Stimulated activated CD4-positive, alpha-beta T cell treated with anti-CD3 and anti-CD28 coated beads, TNF-alpha, amount 100 ng/mL, for 48 hours (primary cell): Measurements from ENCODE around the gene CDH13.

Experiments
- DNase-seq, 3 donors: peaks; one replicate each; pipeline ENCODE4 v3.0.0-alpha.2; 2020; ENCODE audit warnings: low read depth in 3 of 3

Gene CDH13

GRCh38 chr16:83714286-83714685 is 1087.5 kb downstream of the CDH13 start:
- no peak for DNase-seq

- no peak for DNase-seq
Measured at GRCh38 chr16:83715217-83715920, 1088.6 kb downstream of the CDH13 start.

GRCh38 chr16:83717308-83717707 is 1090.5 kb downstream of the CDH13 start:
- no peak for DNase-seq

GRCh38 chr16:83717814-83718213 is 1091.0 kb downstream of the CDH13 start:
- DNase-seq, result no peak

- DNase-seq, result no peak
Measured at GRCh38 chr16:83720213-83720612, 1093.4 kb downstream of the CDH13 start.

- no peak for DNase-seq
Measured at GRCh38 chr16:83720981-83721380, 1094.2 kb downstream of the CDH13 start.

- DNase-seq, result no peak
Measured at GRCh38 chr16:83721676-83722075, 1094.9 kb downstream of the CDH13 start.

- no peak for DNase-seq
Measured at GRCh38 chr16:83722456-83723183, 1095.9 kb downstream of the CDH13 start.

- DNase-seq, result no peak
Measured at GRCh38 chr16:83723244-83723643, 1096.5 kb downstream of the CDH13 start.

- no peak for DNase-seq
Measured at GRCh38 chr16:83723901-83724300, 1097.1 kb downstream of the CDH13 start.

- DNase-seq, result no peak
Measured at GRCh38 chr16:83724585-83724984, 1097.8 kb downstream of the CDH13 start.

- no peak for DNase-seq
Measured at GRCh38 chr16:83725313-83725712, 1098.5 kb downstream of the CDH13 start.

- no peak for DNase-seq
Measured at GRCh38 chr16:83727018-83727417, 1100.2 kb downstream of the CDH13 start.

- DNase-seq, result no peak
Measured at GRCh38 chr16:83727751-83728352, 1101.1 kb downstream of the CDH13 start.

GRCh38 chr16:83728492-83728891 is 1101.7 kb downstream of the CDH13 start:
- DNase-seq, result no peak

- no peak for DNase-seq
Measured at GRCh38 chr16:83730812-83731211, 1104.0 kb downstream of the CDH13 start.

- DNase-seq, result no peak
Measured at GRCh38 chr16:83732536-83732935, 1105.8 kb downstream of the CDH13 start.

- no peak for DNase-seq
Measured at GRCh38 chr16:83733301-83733700, 1106.5 kb downstream of the CDH13 start.

GRCh38 chr16:83734136-83734535 is 1107.4 kb downstream of the CDH13 start:
- DNase-seq, result no peak

GRCh38 chr16:83737729-83738354 is 1111.1 kb downstream of the CDH13 start:
- no peak for DNase-seq

- DNase-seq, result no peak
Measured at GRCh38 chr16:83738923-83739503, 1112.2 kb downstream of the CDH13 start.
